Mesothelial cell of epicardium (in vitro differentiated cells): ENCODE results near the gene SYNE1. TPM values are rescaled to one million over a fixed set of nuclear protein-coding genes. Genes with fewer than 3 reads are reported as not detected.

ENCODE experiments used
- DNase-seq, 2 experiments: peaks; one replicate each; pipeline ENCODE4 v3.0.0; 2021; ENCODE audit warnings: low spot score in 2 of 2; ENCODE audit not compliant: unreplicated experiment in 2 of 2
- H3K27ac Mint-ChIP-seq: 2 replicates; pipeline ENCODE4 v1.8.0; 2021; ENCODE audit warnings: mixed read lengths
- H3K27me3 Mint-ChIP-seq: 2 replicates; pipeline ENCODE4 v1.8.0; 2021; ENCODE audit warnings: low read depth, mixed read lengths
- H3K36me3 Mint-ChIP-seq: 2 replicates; pipeline ENCODE4 v1.8.0; 2021; ENCODE audit warnings: mixed read lengths
- H3K4me1 Mint-ChIP-seq: 2 replicates; pipeline ENCODE4 v1.8.0; 2021; ENCODE audit warnings: mixed read lengths
- H3K4me3 Mint-ChIP-seq: 2 replicates; pipeline ENCODE4 v1.8.0; 2021; ENCODE audit warnings: mild to moderate bottlenecking, moderate library complexity, mixed read lengths
- H3K9me3 Mint-ChIP-seq: 2 replicates; pipeline ENCODE4 v1.8.0; 2021; ENCODE audit warnings: mixed read lengths
- CTCF ChIP-seq: fragments of 200-600 bp; sonication (generic); IDR thresholded peaks from one replicate; pipeline ENCODE4 v1.5.0; 2021; ENCODE audit warnings: antibody characterized with exemption; ENCODE audit not compliant: unreplicated experiment
- total RNA-seq: library from RNA; stranded (reverse); gene quantifications from 3 replicates; pipeline ENCODE4 v1.2.1, GENCODE V29; 2021

SYNE1 gene
- total RNA-seq, 1 donor from 2014 or later = 60.5 TPM

DNA sequence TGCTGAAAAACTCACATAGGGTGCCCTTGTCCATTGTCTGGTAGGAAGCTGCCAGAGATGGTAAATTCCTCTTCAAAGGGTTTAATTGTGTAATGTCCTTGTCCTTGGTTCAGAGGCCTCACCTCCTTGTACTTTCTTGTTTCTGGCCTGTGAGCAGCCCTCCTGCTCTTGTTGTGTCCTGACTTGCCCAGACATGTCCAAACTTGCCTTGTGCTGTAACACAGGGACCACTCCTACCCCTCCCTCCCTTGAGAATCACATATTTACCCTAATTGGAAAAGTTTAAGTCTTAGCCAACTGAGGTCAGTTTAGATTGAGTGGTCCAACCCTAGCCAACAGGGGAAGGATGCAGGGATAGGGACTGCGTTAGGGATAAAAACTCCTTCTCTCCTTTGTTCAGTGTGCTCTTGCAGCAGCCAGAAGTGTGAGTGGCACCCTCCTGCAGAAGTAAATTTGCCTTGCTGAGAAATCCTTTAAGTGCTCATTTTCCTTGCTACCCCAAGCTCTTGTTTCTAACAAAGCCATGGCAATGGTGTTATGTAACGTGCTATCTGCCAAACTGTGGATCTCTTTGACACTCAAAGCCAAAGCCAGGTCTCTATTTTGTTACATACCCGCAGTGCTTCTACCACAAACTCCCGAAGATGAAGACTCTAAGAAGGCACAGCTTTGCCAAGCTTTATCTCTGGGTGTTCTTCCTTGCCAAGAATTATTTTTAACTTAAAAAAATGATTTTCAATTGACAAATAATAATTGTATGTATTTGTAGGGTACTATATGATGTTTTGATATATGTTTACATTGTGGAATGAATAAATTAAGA, 415.1 kb downstream of the SYNE1 start:
- DNase-seq = no peak
- no peaks in the 10 kb centered on the region for H3K4me1 Mint-ChIP-seq
- no peak overlapping the region for H3K4me3 Mint-ChIP-seq
- H3K27me3 Mint-ChIP-seq = no peaks in the 10 kb centered on the region
- no peak overlapping the region for H3K27ac Mint-ChIP-seq
- H3K36me3 Mint-ChIP-seq = peaks cover 49% of the 10 kb centered on the region
- TF ChIP-seq CTCF = no peak
- H3K9me3 Mint-ChIP-seq = peaks cover 13% of the 10 kb centered on the region

DNA sequence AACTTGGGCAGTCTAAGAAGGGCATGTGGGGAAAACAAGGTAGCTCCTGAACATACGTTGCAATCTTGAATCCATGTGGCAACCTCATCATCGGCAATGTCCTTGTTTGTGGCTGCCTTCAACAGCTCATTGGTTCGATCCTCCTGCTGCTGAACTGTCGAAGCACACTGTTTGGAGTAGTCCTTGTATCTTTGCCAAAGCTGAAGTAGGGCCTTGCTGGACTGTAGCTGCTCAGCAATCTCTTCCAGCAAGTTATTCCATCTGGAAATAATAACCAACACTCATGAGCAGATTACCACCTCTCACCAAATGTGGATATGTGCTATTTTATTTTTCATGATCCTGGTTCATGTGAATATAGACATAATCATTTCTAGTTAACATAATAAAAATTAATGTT, 416.4 kb downstream of the SYNE1 start:
- H3K4me3 Mint-ChIP-seq = no peak overlapping the region
- peaks cover 55% of the 10 kb centered on the region for H3K36me3 Mint-ChIP-seq
- H3K9me3 Mint-ChIP-seq = peaks cover 13% of the 10 kb centered on the region
- no peak overlapping the region for H3K27ac Mint-ChIP-seq
- TF ChIP-seq CTCF = no peak
- no peak for DNase-seq
- no peaks in the 10 kb centered on the region for H3K27me3 Mint-ChIP-seq
- no peaks in the 10 kb centered on the region for H3K4me1 Mint-ChIP-seq

DNA sequence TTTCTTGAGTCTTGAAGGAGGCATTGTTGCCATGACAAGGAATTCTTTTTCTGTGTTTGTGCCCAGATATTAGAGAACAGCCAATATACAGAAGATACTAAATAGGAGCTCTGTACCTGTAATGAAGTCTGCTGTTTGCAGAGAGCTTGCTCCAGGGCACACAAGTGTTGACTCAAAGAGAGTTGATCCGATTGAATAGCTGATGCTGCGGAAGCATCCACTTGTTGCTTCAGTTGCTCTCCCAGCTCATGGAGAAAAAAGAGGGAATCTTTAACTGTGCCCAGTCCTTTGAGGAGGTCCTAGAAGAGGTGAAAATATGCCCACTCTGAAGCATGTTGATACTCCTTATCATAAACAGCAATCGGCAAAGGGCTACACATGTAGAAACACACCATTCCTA, 418.3 kb downstream of the SYNE1 start:
- no peak for TF ChIP-seq CTCF
- Mint-ChIP-seq H3K36me3 (peaks cover 55% of the 10 kb centered on the region), H3K4me1 (no peaks in the 10 kb centered on the region)

GRCh38 chr6:152212437-152212836, 424.7 kb downstream of the SYNE1 start:
- no peaks in the 10 kb centered on the region for H3K4me1 Mint-ChIP-seq
- H3K36me3 Mint-ChIP-seq = peaks cover 31% of the 10 kb centered on the region
- H3K9me3 Mint-ChIP-seq = no peaks in the 10 kb centered on the region
- TF ChIP-seq CTCF = no peak
- H3K27ac Mint-ChIP-seq = no peak overlapping the region
- no peak for DNase-seq
- H3K27me3 Mint-ChIP-seq = no peaks in the 10 kb centered on the region
- no peak overlapping the region for H3K4me3 Mint-ChIP-seq

More for the DNA sequence above, 418.3 kb downstream of the SYNE1 start:
- Mint-ChIP-seq H3K27ac (no peak overlapping the region), H3K9me3 (peaks cover 13% of the 10 kb centered on the region), H3K4me3 (no peak overlapping the region), H3K27me3 (no peaks in the 10 kb centered on the region)
- DNase-seq = no peak

GRCh38 chr6:152209211-152209610, 428.0 kb downstream of the SYNE1 start:
- H3K36me3 Mint-ChIP-seq = peaks cover 39% of the 10 kb centered on the region
- H3K27me3 Mint-ChIP-seq = no peaks in the 10 kb centered on the region
- no peak for DNase-seq
- H3K4me3 Mint-ChIP-seq = no peak overlapping the region
- no peak overlapping the region for H3K27ac Mint-ChIP-seq
- no peaks in the 10 kb centered on the region for H3K4me1 Mint-ChIP-seq
- no peaks in the 10 kb centered on the region for H3K9me3 Mint-ChIP-seq
- TF ChIP-seq CTCF = no peak
